Renal cortical epithelial cell (primary cell): ENCODE results near the gene MASP1. TPM values are rescaled to one million over a fixed set of nuclear protein-coding genes. Genes with fewer than 3 reads are reported as not detected.
A peak's percentile ranks its signal among the peaks of the same experiment; 100 is the strongest.
"Not testable (repeated sequence)": the region's sequence is repeated elsewhere in the genome, so short reads cannot be mapped to it uniquely, and the experiment has no call there.

Experiments
- DNase-seq: peaks from one replicate; pipeline ENCODE4 v3.0.0-alpha.2; 2011; ENCODE audit warnings: low read depth
- total RNA-seq: library from RNA; depleted of rRNA; stranded (reverse); fragments of >200 nt; gene quantifications from 2 replicates; pipeline ENCODE4 v1.2.3, GENCODE V29; 2014

Gene MASP1
- total RNA-seq, 1 donor from 2014 or later = 3.5 TPM

DNA sequence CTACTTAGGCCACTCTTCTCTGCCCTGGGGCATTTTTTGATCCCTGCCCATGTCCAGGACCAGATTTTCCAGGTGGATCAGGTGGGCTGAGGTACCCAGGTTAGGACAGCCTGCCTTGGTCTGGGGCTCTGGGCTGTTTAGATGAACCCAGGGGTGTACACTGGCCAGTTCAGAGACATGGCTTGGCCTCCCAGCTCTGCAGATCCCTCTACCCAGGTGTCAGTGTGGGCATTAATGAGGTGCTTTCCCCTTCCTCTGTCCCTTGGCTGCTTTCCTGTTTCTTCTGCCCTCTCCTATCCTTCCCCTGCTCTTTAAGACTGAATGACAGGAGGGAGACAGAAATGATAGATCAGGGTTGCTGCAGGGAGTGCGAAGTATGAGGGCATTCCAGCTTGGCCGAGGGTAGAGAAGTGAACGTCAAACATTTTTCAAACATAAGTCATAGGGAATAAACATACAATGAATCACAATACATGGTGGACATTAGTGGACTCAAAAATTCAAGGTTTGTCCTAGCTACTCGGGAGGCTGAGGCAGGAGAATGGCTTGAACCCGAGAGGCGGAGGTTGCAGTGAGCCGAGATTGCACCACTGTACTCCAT, 63.8 kb downstream of the MASP1 start:
- peak; percentile 75 for DNase-seq

DNA sequence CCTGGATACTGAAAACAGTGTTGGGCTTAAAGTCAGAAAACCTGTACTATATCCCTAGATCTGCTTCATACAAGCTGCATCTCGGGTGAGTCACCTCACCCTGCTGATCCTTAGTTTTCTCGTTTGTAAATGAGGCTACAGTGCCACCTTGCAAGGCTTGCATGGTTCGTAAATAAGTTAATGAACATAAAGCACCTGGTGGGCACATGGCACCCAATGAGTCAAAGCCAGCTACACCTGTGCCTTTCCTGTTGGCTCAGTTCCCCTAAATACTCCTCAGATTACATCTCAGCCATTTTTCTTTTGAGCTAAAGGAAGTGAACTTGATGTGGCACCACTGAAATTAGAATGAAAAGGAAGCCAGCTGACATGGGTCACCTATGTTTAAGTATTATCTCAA, 67.7 kb downstream of the MASP1 start:
- DNase-seq = peak; percentile 93

DNA sequence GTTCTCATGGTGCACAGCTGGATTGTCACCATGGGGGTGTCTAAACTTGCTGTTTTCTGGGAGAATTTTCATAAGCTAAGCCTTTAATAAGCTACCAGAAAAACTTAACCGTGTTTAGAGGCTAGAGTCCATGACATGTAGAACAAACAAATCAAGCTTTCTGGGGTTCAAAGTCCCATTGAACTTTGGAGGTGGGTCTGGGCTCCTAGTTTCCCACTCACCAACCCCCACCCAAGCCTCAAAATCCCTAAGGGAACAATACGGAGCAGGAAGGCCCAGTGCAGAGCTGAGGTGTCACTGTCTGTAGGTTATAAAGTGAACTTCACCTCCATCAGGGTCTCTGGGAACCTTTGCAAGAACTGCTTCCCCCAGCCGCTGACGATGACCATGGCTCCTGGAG, 68.7 kb downstream of the MASP1 start:
- DNase-seq = no peak

DNA sequence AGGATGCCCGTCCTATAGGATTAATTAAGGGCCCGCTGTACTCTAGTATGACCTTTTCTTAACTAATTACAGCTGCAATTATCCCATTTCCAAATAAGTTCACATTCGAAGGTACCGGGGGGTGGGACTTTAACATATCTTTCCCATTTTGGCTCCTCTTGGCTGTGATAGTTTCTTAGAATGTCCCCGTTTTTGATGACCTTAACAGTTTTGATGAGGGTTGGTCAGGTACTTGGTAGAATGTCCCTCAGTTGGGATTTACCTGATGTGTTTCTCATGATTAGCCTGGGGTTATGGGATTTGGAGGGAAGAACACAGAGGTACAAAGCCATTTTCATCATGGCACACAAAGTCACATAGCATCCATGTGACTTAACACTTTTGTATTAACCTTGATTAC, 76.1 kb downstream of the MASP1 start:
- no peak for DNase-seq

DNA sequence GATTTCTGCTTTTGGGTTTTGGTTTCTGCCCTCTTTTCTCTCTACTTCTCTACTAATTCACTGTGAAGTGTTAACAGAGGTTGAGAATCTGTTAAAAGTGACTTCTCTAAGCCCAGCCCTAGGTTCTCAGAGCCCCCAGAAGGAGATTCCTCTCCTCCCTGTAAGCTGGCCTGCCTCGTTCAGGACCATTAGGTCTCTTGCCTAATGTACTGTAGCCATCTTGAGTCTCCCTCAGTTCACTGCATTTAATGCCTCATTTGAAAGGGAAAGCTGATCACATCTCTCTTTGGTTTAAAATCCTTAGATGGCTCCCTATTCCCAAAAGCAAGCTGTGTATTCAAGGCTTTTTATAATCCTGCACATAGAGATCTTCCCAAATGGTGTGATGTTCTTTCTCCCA, 77.9 kb downstream of the MASP1 start:
- DNase-seq = peak; percentile 33

DNA sequence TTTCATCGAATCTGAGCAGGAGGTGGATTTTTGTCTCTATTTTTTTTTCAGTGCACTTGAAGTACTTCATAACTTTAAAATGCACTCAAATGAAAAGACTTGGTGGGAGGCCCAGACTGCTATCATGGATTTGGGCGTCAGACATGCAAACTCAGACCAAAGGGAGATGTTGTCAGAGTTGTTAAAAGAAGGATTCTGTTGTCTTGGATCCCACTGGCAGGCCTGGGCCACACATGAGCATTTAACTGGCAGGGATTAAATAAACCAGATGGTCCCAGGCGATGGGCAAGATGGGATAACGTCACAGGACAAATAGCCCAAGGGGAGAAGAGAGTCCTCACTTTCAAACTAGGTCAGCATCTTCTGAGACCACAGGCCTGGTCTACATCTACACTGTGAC, 78.8 kb downstream of the MASP1 start:
- DNase-seq = no peak

DNA sequence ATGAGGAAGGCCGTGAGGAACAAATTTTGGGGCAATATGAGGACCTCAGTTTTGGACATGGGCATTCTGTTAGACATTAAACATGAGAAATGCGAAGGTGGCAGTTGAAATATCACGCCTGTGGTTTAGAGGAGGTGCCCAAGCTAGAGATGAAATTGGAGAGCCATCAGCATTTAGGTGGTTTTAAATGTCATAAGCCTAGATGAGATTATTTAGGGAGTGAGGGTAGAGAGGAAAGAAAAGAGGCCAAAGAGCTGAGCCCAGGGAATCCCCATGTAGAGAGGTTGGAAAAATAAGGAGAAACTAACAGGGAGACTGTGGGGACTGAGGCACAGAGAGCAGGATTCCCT, 79.4 kb downstream of the MASP1 start:
- no peak for DNase-seq

DNA sequence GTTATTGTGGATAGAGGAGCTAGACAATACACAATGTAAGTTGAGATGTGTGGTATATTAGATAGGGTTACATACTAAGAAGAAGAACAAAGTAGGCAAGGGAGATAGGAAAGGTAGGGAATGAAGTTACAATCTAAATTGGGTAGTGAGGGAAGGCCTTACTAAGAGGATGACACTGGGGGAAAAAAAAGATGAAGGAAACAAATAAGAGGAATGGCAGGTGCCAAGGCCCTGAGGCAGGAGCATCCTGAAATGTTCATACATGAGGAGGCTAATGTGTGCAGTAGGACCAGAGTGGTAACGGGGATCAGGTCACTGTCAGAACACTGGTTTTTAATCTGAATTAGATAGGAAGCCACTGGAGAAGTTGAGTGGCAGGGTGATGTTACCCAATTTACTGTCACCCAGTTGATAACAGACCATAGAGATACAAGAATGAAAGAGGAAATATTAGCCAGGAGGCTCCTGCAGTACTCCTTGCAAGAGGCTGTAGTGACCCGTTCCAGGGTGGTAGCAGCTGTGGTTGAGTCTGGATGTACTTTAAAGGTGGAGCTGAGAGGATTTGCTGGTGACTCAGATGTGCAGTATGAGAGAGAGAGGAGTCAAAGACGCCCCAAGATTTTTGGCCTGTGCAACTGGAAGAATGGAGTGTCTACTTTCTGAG, 79.9 kb downstream of the MASP1 start:
- no peak for DNase-seq

DNA sequence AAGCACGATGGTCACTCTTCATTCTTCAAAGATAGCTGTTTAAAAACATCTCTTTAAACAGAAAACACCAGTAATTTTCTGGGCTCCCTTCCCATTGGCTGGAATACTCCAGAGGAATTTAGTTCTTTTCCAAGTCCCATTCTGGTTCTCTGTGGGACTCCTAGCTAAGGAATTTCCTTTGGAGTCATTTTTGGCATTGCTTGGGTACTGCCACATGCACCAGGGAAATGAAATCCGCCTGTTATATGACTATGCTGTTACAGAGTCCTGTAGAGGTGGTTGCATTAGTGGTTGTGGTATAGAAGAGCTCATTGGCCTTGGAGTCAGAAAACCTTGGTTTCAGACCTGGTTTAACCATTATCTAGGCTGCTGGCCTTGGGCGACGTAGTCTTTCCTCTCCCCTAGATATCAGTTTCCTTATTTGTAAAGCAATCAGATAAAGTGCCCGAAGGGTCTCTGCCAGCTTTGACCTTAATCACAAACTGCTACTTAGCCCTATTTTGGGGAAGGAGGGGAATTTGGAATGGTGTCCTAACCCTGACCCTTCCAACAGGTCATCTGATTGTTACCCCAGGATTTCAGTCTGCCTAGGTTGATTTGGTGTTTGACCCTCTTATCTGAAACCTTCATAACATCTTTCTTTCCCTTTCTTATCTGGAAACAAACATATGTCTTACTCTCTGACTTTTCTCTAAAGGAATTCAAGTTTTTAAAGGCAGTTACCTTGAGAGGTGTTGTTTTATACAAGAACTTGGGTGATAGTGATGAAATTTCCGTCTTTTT, 80.8 kb downstream of the MASP1 start:
- peak; percentile 68 for DNase-seq

DNA sequence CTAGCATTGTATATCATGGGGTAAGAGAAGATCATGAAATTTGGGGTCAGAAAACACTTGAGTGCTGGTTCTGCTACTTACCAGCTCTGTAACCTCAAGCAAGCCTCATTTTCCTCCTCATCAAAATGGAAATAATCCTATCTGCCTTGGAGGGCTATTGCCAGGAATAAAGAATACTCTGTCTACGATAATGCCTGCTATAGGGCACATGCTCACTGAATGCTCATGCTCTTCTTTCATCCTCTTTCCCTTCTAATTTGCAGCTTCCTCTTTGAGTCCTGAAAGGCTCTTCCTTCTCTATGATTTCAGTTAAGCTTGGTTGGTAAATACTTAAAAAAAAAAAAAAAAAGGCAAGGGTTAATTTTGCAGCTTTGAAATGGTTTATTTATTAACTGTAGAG, 81.4 kb downstream of the MASP1 start:
- DNase-seq = no peak

DNA sequence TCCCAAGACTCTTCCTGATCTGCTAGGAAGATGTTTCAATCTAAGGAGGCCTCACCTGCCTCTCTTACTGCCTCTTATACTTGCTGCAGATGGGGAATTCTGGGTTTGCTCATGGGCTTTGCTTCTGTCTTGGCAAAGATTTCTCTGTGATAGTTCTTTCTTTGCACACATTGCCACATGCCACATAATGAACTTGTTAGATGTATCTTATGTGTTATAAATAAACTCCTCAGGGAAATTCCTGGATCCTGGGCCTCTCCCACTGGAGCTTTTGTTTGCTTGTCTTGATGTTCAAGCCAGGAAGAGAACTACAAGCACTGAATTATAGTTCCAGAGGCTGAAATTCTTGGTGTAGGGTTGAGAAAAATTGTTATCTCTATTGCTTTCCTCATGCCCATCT, 82.0 kb downstream of the MASP1 start:
- no peak for DNase-seq

DNA sequence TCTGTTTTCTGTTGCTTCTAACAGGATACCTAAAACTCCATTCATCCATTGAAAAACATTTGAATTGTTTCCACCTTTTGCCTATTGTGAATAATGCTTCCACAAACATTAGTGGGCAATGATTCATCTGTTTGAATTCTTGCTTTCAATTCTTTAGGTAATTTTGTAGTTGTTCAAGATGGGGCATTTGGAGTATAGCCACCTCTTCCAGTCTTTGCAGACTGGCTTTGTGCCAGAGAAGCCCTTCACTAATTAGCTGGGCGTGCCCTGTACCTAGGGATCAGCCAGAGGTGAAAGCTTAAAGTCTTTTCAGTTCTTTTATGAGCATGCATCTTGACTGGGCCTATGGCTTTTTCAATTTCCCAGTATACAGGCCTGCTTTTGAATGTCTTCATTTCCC, 83.4 kb downstream of the MASP1 start:
- peak; percentile 98 for DNase-seq

DNA sequence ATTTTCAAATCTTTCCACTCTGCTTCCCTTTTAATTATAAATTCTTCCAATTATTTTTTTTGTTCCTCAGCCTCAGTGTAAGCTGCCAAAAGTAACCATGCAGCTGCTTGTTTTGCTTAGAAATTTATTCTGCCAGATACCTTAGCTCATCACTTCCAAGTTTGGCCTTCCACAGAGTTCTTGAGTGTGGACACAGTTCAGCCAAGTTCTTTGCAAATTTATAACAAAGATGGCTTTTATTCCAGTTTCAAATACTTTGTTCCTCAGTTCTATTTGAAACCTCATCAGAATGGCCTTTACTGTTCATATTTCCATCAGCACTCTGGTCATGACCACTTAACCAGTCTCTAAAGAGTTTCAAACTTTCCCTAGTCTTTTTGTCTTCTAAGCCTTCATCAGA, 83.9 kb downstream of the MASP1 start:
- no peak for DNase-seq

DNA sequence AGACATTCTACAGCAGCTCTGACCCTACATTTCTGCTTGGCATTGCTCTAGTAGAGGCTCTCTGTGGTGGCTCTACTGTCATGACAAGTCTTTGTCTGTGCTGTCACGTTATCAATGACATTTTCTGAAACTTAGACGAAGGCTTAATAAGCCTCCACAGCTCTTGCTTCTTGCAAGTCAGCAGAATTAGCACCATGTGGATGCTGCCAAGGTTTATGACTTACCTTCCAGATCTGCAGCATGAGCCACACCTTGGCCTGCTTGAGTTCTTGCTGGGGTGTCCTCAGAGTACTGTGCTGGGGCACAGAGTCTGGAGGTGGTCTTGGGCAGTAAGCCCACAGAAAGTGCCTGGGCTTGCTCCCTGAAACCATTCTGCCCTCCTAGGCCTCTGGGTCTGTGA, 84.5 kb downstream of the MASP1 start:
- DNase-seq = no peak

DNA sequence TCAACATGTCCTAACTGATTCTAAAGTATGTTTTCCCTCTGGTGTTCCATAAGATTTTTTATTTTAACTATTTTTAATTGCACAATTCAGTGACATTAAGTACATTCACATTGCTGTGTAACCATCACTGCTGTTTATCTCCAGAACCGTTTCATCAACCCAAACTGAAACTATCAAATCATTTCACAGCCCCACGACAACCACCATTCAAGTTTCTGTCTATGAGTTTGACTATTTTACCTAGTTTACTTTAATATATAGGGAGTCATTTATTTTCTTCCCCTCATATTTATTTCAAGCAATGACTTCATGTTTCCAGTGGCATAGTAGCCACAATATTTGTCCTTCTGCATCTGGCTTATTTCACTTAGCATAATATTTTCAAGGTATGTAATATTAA, 85.9 kb downstream of the MASP1 start:
- DNase-seq = no peak

DNA sequence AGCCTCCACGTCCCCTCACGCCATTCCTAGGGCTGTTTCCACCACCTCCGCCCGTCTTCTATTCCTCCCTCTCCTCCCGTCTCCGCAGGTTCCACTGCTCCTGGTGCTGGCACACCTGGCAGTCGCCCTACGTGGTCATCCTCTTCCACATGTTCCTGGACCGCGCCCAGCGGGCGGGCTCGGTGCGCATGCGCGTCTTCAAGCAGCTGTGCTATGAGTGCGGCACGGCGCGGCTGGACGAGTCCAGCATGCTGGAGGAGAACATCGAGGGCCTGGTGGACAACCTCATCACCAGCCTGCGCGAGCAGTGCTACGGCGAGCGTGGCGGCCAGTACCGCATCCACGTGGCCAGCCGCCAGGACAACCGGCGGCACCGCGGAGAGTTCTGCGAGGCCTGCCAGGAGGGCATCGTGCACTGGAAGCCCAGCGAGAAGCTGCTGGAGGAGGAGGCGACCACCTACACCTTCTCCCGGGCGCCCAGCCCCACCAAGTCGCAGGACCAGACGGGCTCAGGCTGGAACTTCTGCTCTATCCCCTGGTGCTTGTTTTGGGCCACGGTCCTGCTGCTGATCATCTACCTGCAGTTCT, 92.0 kb downstream of the MASP1 start:
- not testable (repeated sequence) for DNase-seq

DNA sequence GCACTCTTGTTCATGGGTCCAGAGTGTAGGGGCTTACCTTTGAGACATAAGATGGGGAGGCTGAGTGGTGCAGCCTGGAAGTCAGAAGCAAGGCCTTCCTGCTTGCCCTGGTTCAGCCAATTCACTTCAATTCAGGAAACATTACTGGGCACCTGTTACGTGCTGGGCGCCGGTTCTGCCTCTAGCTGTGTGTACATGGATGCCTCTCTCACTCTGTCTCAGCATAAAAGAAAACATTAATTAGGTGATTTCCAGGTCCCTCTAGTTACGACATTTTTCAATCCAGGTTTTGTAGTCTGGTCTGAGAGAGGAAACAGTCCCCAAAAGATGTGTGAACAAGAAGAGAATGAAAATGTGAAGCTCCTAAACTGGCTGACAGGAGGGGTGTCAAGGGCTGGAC, 93.0 kb downstream of the MASP1 start:
- DNase-seq = no peak

DNA sequence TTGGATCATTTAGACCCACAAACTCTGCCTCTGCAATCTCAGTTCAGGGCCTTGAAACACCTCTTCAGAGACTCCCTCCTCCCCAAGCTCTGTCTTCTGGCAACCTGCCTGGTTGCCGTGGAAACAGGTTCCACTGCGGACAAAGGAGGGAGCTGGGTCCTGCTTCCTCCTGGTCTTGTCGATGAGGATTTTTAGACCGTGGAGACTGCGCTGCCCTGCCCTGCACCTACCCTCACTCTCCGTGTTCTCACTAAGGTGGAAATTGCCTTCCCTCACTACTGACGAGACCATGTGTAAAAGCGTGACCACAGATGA, 94.2 kb downstream of the MASP1 start, which contains the start of gene RTP1:
TSS of gene RTP1 (plus strand) at position 152 of the 315 bp plus-strand sequence. CDS start at position 182, 30 bp downstream.
- no peak for DNase-seq

DNA sequence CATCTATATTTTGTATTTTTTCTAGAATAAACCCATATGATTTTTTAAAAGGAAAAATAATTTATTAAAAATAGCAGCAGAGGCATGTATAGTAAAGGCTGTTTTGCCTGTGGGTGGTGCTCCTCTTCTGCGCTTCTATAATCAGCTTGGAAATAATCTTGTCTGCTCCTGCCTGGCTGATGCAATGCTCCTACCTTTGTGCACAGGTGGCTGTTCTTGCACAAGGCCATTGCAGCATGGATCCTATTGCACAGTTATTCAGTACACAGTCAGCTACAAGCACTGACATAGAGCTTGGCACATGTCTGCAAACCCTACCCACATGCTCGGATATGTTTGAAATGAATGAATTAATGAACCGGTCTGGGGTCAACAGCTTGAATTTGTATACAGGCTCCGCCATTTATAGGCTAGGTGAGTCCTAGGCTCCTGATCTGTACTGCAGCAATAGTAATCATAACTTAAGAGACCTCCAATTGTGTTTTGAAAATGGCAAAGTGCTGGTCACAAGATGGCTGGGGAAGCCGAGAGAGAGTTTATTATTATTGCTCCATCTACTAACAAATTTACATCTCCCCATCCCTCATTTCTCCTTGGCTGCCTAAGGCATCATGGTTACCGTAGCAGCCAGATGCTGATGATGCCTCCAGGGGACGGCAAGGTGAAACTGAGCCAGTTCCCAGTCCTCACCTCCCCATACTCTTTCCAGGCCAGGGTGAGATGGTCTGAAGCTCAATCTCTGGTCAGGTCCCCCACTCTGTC, 94.8 kb downstream of the MASP1 start:
- no peak for DNase-seq

DNA sequence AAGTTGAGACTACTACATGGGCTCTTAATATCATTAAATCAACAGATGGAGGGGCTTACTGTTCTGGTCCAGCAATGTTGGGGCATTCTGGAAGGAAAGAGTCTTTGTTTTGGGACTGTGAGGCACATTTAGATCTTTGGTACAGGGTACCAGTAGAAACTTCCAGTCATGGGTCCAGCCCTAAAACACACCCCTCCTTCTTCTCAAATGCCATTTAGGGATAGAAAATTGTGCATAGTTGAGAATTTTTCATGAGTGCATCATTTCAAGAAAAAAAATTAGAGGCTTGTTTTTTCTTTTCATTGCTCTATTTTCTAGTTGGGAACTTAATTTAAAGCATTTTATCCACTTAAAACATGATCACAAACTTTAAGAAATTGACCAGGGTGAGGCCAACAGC, 98.4 kb downstream of the MASP1 start:
- no peak for DNase-seq

DNA sequence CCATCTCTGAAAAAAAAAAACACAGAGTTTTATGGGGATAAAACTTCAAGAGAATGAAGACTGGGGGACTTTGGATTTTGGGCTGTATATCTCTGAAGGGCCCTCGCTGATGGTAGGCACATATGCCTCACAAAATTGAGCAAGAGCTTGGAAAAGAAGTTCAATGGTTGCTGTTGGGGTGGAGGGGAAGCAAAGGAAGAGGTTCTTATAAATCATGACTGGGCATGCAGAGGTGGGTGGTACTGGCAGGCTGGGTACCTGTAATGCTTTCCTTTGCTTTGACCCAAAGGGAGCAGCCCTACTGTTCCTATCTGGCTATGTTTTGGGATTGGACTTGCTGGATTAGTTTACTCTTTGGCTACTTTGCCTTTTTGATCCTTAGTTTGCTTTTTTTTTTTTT, 100.3 kb downstream of the MASP1 start:
- DNase-seq = no peak

DNA sequence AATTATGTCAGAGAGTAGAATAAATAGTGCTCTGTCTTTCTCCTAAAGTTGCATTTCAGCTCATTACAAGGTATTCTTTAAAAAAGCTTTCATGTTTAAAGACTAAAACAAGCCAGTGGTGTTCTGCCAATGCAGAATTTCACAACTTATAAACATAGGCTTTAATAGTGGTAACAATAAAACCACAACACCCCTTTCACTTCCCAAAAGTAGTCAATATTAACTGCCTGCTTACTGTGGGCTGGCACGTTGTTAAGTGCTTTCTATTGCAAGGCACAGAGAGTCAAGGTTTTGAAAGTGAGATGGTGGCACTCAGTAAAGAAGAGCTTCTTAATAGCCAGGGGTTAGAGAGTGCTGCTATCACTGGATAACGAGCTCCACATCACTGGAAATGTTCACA, 102.6 kb downstream of the MASP1 start:
- peak; percentile 45 for DNase-seq
